ENCODE data around the gene MMD. TPM values are rescaled to one million over a fixed set of nuclear protein-coding genes. Genes with fewer than 3 reads are reported as not detected.
"Not testable (repeated sequence)": the region's sequence is repeated elsewhere in the genome, so short reads cannot be mapped to it uniquely, and the experiment has no call there.

The MMD gene
- total RNA-seq, 3 donors from 2014 or later, result 10.3 to 22.8 (median 14.7) TPM

DNA sequence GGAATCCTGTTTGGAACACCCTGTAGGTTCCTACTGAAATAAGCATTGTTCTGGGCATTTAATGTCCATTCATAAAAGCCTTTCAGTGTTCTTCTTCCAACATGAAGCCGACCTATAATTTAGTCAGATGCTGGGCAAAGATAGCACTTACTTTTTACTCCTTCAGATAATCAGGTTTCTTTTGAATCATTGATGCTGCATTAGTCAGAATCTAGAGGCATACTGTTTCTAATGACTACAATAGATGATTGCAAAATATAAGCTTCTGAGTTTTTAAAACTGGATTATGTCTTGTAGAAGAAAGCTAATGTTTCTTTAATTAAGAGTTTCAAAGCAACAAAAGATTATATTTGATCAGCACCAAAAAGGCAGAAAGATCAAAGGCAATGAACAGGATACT, 16.0 kb downstream of the MMD start:
- Histone ChIP-seq H3K36me3 (ENCODE audit: low read depth) (no peaks in the 10 kb centered on the region), H3K4me3 (no peak overlapping the region), H3K4me1 (ENCODE audit: low read depth) (no peaks in the 10 kb centered on the region), H3K9me3 (no peaks in the 10 kb centered on the region)
- intact Hi-C loops (cut with DNase I, micrococcal nuclease), result no loop called here
- ATAC-seq (no peak), DNase-seq (no peak)
- no peak for TF ChIP-seq CTCF (IDR thresholded peaks at IDR 0.05)

DNA sequence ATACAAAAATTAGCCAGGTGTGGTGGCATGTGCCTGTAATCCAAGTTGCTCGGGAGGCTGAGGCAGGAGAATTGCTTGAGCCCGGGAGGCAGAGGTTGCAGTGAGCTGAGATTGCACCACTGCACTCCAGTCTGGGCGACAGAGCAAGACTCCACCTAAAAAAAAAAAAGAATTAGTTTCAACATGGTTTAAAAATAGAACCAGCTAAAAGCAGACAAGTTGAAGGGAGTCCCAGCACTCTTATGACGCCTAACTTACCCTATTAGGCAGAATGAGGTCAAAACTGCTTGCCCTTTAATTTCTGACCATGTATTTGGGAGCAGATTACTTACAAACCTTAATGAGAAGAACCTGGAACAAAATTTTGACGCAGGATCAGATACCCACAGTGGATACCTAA, 17.4 kb downstream of the MMD start:
- H3K36me3 ChIP-seq (ENCODE audit: low read depth); H3K4me3 ChIP-seq; ATAC-seq; H3K9me3 ChIP-seq; H3K4me1 ChIP-seq (ENCODE audit: low read depth); DNase-seq; intact Hi-C loops (cut with DNase I, micrococcal nuclease): not testable (repeated sequence)

DNA sequence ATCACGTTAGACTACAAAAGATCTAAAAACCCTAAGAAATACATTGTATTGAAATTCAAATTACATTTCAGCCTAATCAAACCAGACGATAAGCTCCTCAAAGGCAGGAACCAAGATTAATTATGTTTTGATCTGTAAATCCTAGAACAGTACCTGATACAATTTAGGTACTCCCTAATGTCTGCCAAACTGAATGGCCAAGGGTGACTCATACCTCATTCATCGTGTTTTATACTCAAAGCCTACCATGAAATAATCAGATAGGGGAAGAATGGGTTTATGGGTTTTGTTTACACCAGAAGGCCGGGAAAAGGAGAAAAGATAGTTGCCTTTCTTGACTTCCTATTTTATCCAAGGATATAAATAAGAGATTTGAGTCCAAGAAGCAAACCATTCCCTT, 19.3 kb downstream of the MMD start:
- H3K36me3 ChIP-seq (ENCODE audit: low read depth), result no peaks in the 10 kb centered on the region
- intact Hi-C loops (cut with DNase I, micrococcal nuclease), result no loop called here
- no peak for TF ChIP-seq CTCF (IDR thresholded peaks at IDR 0.05)

GRCh38 chr17:55398689-55399088, 22.9 kb downstream of the MMD start:
- DNase-seq (no peak), ATAC-seq (no peak)
- Histone ChIP-seq H3K4me1 (ENCODE audit: low read depth) (peaks cover 16% of the 10 kb centered on the region), H3K9me3 (no peaks in the 10 kb centered on the region), H3K36me3 (ENCODE audit: low read depth) (no peaks in the 10 kb centered on the region), H3K4me3 (no peak overlapping the region)
- intact Hi-C loops (cut with DNase I, micrococcal nuclease), result no loop called here
- no peak for TF ChIP-seq CTCF (IDR thresholded peaks at IDR 0.05)

More for the DNA sequence above, 19.3 kb downstream of the MMD start:
- no peak overlapping the region for H3K4me3 ChIP-seq
- no peaks in the 10 kb centered on the region for H3K9me3 ChIP-seq
- H3K4me1 ChIP-seq (ENCODE audit: low read depth), result no peaks in the 10 kb centered on the region
- no peak for DNase-seq
- peak; percentile 77 for ATAC-seq

GRCh38 chr17:55395803-55396505, 25.7 kb downstream of the MMD start:
- DNase-seq (no peak), ATAC-seq (no peak)
- Histone ChIP-seq H3K9me3 (no peaks in the 10 kb centered on the region), H3K4me3 (no peak overlapping the region), H3K36me3 (ENCODE audit: low read depth) (no peaks in the 10 kb centered on the region), H3K4me1 (ENCODE audit: low read depth) (peaks cover 16% of the 10 kb centered on the region)
- no peak for TF ChIP-seq CTCF (IDR thresholded peaks at IDR 0.05)
- intact Hi-C loops (cut with DNase I, micrococcal nuclease), result no loop called here

- TF ChIP-seq CTCF (IDR thresholded peaks at IDR 0.05), result no peak
- intact Hi-C loops (cut with DNase I, micrococcal nuclease), result no loop called here
- Histone ChIP-seq H3K36me3 (ENCODE audit: low read depth) (no peaks in the 10 kb centered on the region), H3K9me3 (no peaks in the 10 kb centered on the region), H3K4me1 (ENCODE audit: low read depth) (peaks cover 16% of the 10 kb centered on the region), H3K4me3 (no peak overlapping the region)
- DNase-seq (peak in 2 of 3 donors; percentile 30 to 37), ATAC-seq (peak; percentile 81)
Observed at GRCh38 chr17:55394357-55395021, 27.1 kb downstream of the MMD start.
